DOHH2 (cell line): Measurements from ENCODE around the gene GGACT.
"Not testable (repeated sequence)": the region's sequence is repeated elsewhere in the genome, so short reads cannot be mapped to it uniquely, and the experiment has no call there.

Experiments
- H3F3A ChIP-seq: fragments of 200-600 bp; sonication (generic), shearing (Covaris generic); 2 replicates; pipeline ENCODE4 v1.6.0; 2016; ENCODE audit warnings: antibody characterized with exemption, mild to moderate bottlenecking; ENCODE audit not compliant: control insufficient read depth, insufficient read depth
- H3K27ac ChIP-seq: fragments of 200-600 bp; sonication (generic); 2 replicates; pipeline ENCODE4 v1.5.1; 2014; ENCODE audit warnings: low read depth, mild to moderate bottlenecking, low read length, moderate library complexity
- H3K27me3 ChIP-seq: fragments of 200-600 bp; sonication (generic); 2 replicates; pipeline ENCODE4 v1.6.1; 2014; ENCODE audit warnings: mild to moderate bottlenecking, low read length, mixed read lengths; ENCODE audit not compliant: control insufficient read depth
- H3K36me3 ChIP-seq: fragments of 200-600 bp; sonication (generic); 2 replicates; pipeline ENCODE4 v1.6.1; 2014; ENCODE audit warnings: mild to moderate bottlenecking, low read length, moderate library complexity, mixed read lengths; ENCODE audit not compliant: control insufficient read depth
- H3K4me1 ChIP-seq: fragments of 200-600 bp; sonication (generic); 2 replicates; pipeline ENCODE4 v1.6.1; 2014; ENCODE audit warnings: mild to moderate bottlenecking, low read length, mixed read lengths; ENCODE audit not compliant: control insufficient read depth
- H3K4me2 ChIP-seq: fragments of 200-600 bp; sonication (generic); 2 replicates; pipeline ENCODE4 v1.6.0; 2014; ENCODE audit warnings: mild to moderate bottlenecking, low read length, moderate library complexity
- H3K4me3 ChIP-seq: fragments of 200-600 bp; sonication (generic); 2 replicates; pipeline ENCODE4 v1.5.1; 2014; ENCODE audit warnings: mild to moderate bottlenecking, low read length, mixed read lengths
- H3K79me2 ChIP-seq: fragments of 200-600 bp; sonication (generic); 2 replicates; pipeline ENCODE4 v1.6.1; 2014; ENCODE audit warnings: mild to moderate bottlenecking, low read length, mixed read lengths; ENCODE audit not compliant: control insufficient read depth
- H3K9me2 ChIP-seq: fragments of 200-600 bp; sonication (generic); replicated peaks from 2 replicates; pipeline ENCODE4 v1.6.1; 2014; ENCODE audit warnings: mild to moderate bottlenecking, low read length, mixed read lengths; ENCODE audit not compliant: control insufficient read depth
- H3K9me3 ChIP-seq: fragments of 200-600 bp; sonication (generic); 2 replicates; pipeline ENCODE4 v1.6.1; 2014; ENCODE audit warnings: antibody characterized with exemption, low read length, mixed read lengths; ENCODE audit not compliant: control insufficient read depth, insufficient read depth
- H4K20me1 ChIP-seq: fragments of 200-600 bp; sonication (generic); 2 replicates; pipeline ENCODE4 v1.6.0; 2014; ENCODE audit warnings: low read depth, mild to moderate bottlenecking, antibody characterized with exemption, low read length, moderate library complexity; ENCODE audit not compliant: control insufficient read depth, insufficient read depth
- CTCF ChIP-seq: fragments of 200-600 bp; sonication (generic); IDR thresholded peaks from one replicate; pipeline ENCODE4 v1.5.1; 2014; ENCODE audit warnings: antibody characterized with exemption, mild to moderate bottlenecking, low read depth, low read length; ENCODE audit not compliant: poor library complexity, severe bottlenecking
- EZH2phosphoT487 ChIP-seq: fragments of 200-600 bp; sonication (generic); IDR thresholded peaks from 2 replicates; pipeline ENCODE4 v1.6.1; 2017; ENCODE audit warnings: borderline replicate concordance, mild to moderate bottlenecking, antibody characterized with exemption, low read length, moderate library complexity, mixed read lengths

GGACT gene

GRCh38 chr13:100581030-100581429, 7.6 kb downstream of the GGACT start:
- TF ChIP-seq EZH2phosphoT487 = no peak
- no peak for TF ChIP-seq CTCF
- no peaks in the 10 kb centered on the region for H3K9me2 ChIP-seq
- no peaks in the 10 kb centered on the region for H3F3A ChIP-seq

GRCh38 chr13:100580045-100580444, 8.5 kb downstream of the GGACT start:
- Histone ChIP-seq H4K20me1 (no peaks in the 10 kb centered on the region), H3K4me3 (no peak overlapping the region), H3K36me3 (no peaks in the 10 kb centered on the region), H3K9me2 (no peaks in the 10 kb centered on the region), H3F3A (no peaks in the 10 kb centered on the region), H3K4me1 (no peaks in the 10 kb centered on the region), H3K9me3 (no peaks in the 10 kb centered on the region), H3K4me2 (no peak overlapping the region), H3K27ac (no peak overlapping the region), H3K27me3 (no peaks in the 10 kb centered on the region), H3K79me2 (no peaks in the 10 kb centered on the region)
- TF ChIP-seq EZH2phosphoT487 = no peak
- TF ChIP-seq CTCF = no peak

More at GRCh38 chr13:100581030-100581429, 7.6 kb downstream of the GGACT start:
- Histone ChIP-seq H3K79me2 (no peaks in the 10 kb centered on the region), H3K4me2 (no peak overlapping the region), H3K27me3 (no peaks in the 10 kb centered on the region), H3K4me3 (no peak overlapping the region), H4K20me1 (no peaks in the 10 kb centered on the region), H3K4me1 (no peaks in the 10 kb centered on the region), H3K9me3 (no peaks in the 10 kb centered on the region), H3K27ac (no peak overlapping the region), H3K36me3 (no peaks in the 10 kb centered on the region)

GRCh38 chr13:100577239-100577638, 11.3 kb downstream of the GGACT start:
- not testable (repeated sequence) for H4K20me1 ChIP-seq, H3K4me2 ChIP-seq, H3K36me3 ChIP-seq, H3K9me3 ChIP-seq, H3K4me3 ChIP-seq, H3K9me2 ChIP-seq, H3K27ac ChIP-seq, H3K79me2 ChIP-seq, H3F3A ChIP-seq, H3K27me3 ChIP-seq, H3K4me1 ChIP-seq

- Histone ChIP-seq H4K20me1 (0 out of 2 replicates have a peak, but pooled peaks cover 3% of the 10 kb centered on the region), H3K4me2 (no peak overlapping the region)
Measured at GRCh38 chr13:100573121-100573520, 15.5 kb downstream of the GGACT start.

More at GRCh38 chr13:100573121-100573520, 15.5 kb downstream of the GGACT start:
- no peak overlapping the region for H3K27ac ChIP-seq
- H3K27me3 ChIP-seq = no peaks in the 10 kb centered on the region
- H3K4me1 ChIP-seq = no peaks in the 10 kb centered on the region
- no peaks in the 10 kb centered on the region for H3F3A ChIP-seq
- no peaks in the 10 kb centered on the region for H3K79me2 ChIP-seq
- H3K9me3 ChIP-seq = no peaks in the 10 kb centered on the region
- no peaks in the 10 kb centered on the region for H3K36me3 ChIP-seq
- H3K9me2 ChIP-seq = no peaks in the 10 kb centered on the region
- no peak overlapping the region for H3K4me3 ChIP-seq
- TF ChIP-seq EZH2phosphoT487 (no peak), CTCF (peak; percentile 74)
